H1 (cell line): ENCODE measurements around the gene TRIM58. TPM values are rescaled to one million over a fixed set of nuclear protein-coding genes. Genes with fewer than 3 reads are reported as not detected.

Experiments used
- CTCF ChIA-PET: fragments of 300-600 bp; sonication (Branson Sonifier 250); formaldehyde crosslinking; loops from one replicate; lab custom pipeline; 2021; ENCODE audit not compliant: partially characterized antibody; lab: Charles Lee
- POLR2A ChIA-PET: fragments of 300-600 bp; sonication (Branson Sonifier 250); formaldehyde crosslinking; loops from one replicate; lab custom pipeline; 2021; ENCODE audit warnings: inconsistent platforms; ENCODE audit not compliant: partially characterized antibody; lab: Charles Lee
- DNase-seq, 2 experiments: peaks; one replicate each; pipeline versions ENCODE4 v3.0.0 to v3.0.0-alpha.2; 2010 to 2022; ENCODE audit warnings: low spot score in 2 of 2, low read depth in 1 of 2, mixed read lengths in 1 of 2
- FAIRE-seq: peaks from 2 replicates; lab custom pipeline; 2011; peaks lifted over from hg19 to GRCh38; lab: Jason Lieb, UNC
- H2AFZ ChIP-seq: 2 replicates; pipeline ENCODE4 v1.8.1; 2012; ENCODE audit warnings: low read length, inconsistent platforms
- H2AK5ac ChIP-seq: 2 replicates; pipeline ENCODE4 v1.6.1; 2013; ENCODE audit warnings: low read depth, low read length
- H2BK120ac ChIP-seq: replicated peaks from 2 replicates; pipeline ENCODE3; 2013; ENCODE audit warnings: low read depth, low read length, inconsistent platforms
- H2BK12ac ChIP-seq: 2 replicates; pipeline ENCODE4 v1.6.1; 2013; ENCODE audit warnings: low read depth, low read length
- H2BK15ac ChIP-seq: 2 replicates; pipeline ENCODE4 v1.6.1; 2013; ENCODE audit warnings: low read length
- H2BK20ac ChIP-seq: 2 replicates; pipeline ENCODE4 v1.6.1; 2013; ENCODE audit warnings: low read length
- H2BK5ac ChIP-seq: 2 replicates; pipeline ENCODE4 v1.6.1; 2013; ENCODE audit warnings: low read depth, low read length
- H3K14ac ChIP-seq: 2 replicates; pipeline ENCODE4 v1.6.1; 2013; ENCODE audit warnings: inconsistent platforms; ENCODE audit not compliant: insufficient read length
- H3K18ac ChIP-seq: 2 replicates; pipeline ENCODE4 v1.6.1; 2013; ENCODE audit warnings: low read length; ENCODE audit errors: extremely low read depth
- H3K23ac ChIP-seq: 2 replicates; pipeline ENCODE4 v1.6.1; 2013; ENCODE audit warnings: inconsistent platforms; ENCODE audit not compliant: insufficient read length
- H3K23me2 ChIP-seq: 2 replicates; pipeline ENCODE4 v1.6.1; 2013; ENCODE audit warnings: low read depth, low read length
- H3K27ac ChIP-seq: 2 replicates; pipeline ENCODE4 v1.6.1; 2011; ENCODE audit warnings: low read depth, low read length, inconsistent platforms
- H3K27me3 ChIP-seq, 4 experiments: replicated peaks in 1 of 4; 1 replicate in 1 of 4; 2 replicates in 3 of 4; pipeline versions ENCODE4 v1.6.1 to v1.8.1; 2011 to 2013; ENCODE audit warnings: low read length in 3 of 4, mild to moderate bottlenecking in 3 of 4, inconsistent platforms in 2 of 4, mixed read lengths in 2 of 4, moderate library complexity in 1 of 4; ENCODE audit not compliant: control insufficient read depth in 3 of 4, insufficient read depth in 3 of 4; ENCODE audit errors: extremely low read depth in 1 of 4
- H3K36me3 ChIP-seq, 4 experiments: 2 replicates each; pipeline versions ENCODE4 v1.6.1 to v1.8.1; 2011 to 2013; ENCODE audit warnings: mild to moderate bottlenecking in 4 of 4, low read length in 3 of 4, moderate library complexity in 2 of 4, control low read depth in 1 of 4, inconsistent platforms in 1 of 4; ENCODE audit not compliant: insufficient read depth in 4 of 4, control insufficient read depth in 2 of 4
- H3K4ac ChIP-seq: replicated peaks from 2 replicates; pipeline ENCODE3; 2013; ENCODE audit warnings: low read length, low read depth, mixed read lengths, inconsistent platforms; ENCODE audit not compliant: insufficient read length
- H3K4me1 ChIP-seq, 4 experiments: replicated peaks in 1 of 4; 1 replicate in 1 of 4; 2 replicates in 3 of 4; pipeline versions ENCODE4 v1.6.1 to v1.8.1; 2011 to 2013; ENCODE audit warnings: low read length in 3 of 4, inconsistent platforms in 2 of 4, mixed read lengths in 1 of 4; ENCODE audit not compliant: insufficient read depth in 4 of 4, control insufficient read depth in 3 of 4
- H3K4me2 ChIP-seq, 2 experiments: 2 replicates each; pipeline versions ENCODE4 v1.6.1 to v1.8.1; 2011 to 2013; ENCODE audit warnings: low read depth in 2 of 2, low read length in 2 of 2, control low read depth in 1 of 2, inconsistent platforms in 1 of 2, mild to moderate bottlenecking in 1 of 2; ENCODE audit not compliant: insufficient read depth in 1 of 2
- H3K4me3 ChIP-seq, 4 experiments: fragments of 200-600, 300-600 bp in 1 of 4; sonication (generic), shearing (Covaris generic), sonication (Bioruptor Twin) in 1 of 4; 2 replicates each; pipeline versions ENCODE4 v1.5.1 to v1.8.1; 2011 to 2016; ENCODE audit warnings: low read length in 4 of 4, low read depth in 3 of 4, control low read depth in 2 of 4, inconsistent platforms in 2 of 4, mild to moderate bottlenecking in 2 of 4, mixed read lengths in 1 of 4, moderate library complexity in 1 of 4; ENCODE audit not compliant: insufficient read depth in 2 of 4; ENCODE audit errors: extremely low read depth in 1 of 4
- H3K56ac ChIP-seq: replicated peaks from 2 replicates; pipeline ENCODE3; 2013; ENCODE audit warnings: low read depth, mild to moderate bottlenecking, mixed read lengths, low read length, inconsistent platforms; ENCODE audit not compliant: insufficient read length
- H3K79me1 ChIP-seq: 2 replicates; pipeline ENCODE4 v1.6.1; 2013; ENCODE audit warnings: low read depth, low read length, control low read depth
- H3K79me2 ChIP-seq, 2 experiments: 2 replicates each; pipeline versions ENCODE4 v1.6.1 to v1.8.1; 2012 to 2013; ENCODE audit warnings: low read length in 2 of 2, mild to moderate bottlenecking in 2 of 2, inconsistent platforms in 1 of 2; ENCODE audit not compliant: insufficient read depth in 2 of 2, control insufficient read depth in 1 of 2
- H3K9ac ChIP-seq, 4 experiments: replicated peaks in 1 of 4; 1 replicate in 1 of 4; 2 replicates in 3 of 4; pipeline versions ENCODE4 v1.6.1 to v1.8.1; 2011 to 2013; ENCODE audit warnings: low read depth in 3 of 4, low read length in 3 of 4, control low read depth in 2 of 4, mild to moderate bottlenecking in 2 of 4, moderate library complexity in 2 of 4, inconsistent platforms in 1 of 4; ENCODE audit errors: extremely low read depth in 1 of 4
- H3K9me3 ChIP-seq, 2 experiments: 2 replicates each; pipeline versions ENCODE4 v1.6.1 to v1.8.1; 2012 to 2013; ENCODE audit warnings: mild to moderate bottlenecking in 2 of 2, moderate library complexity in 2 of 2, control low read depth in 1 of 2, inconsistent platforms in 1 of 2, low read depth in 1 of 2, low read length in 1 of 2, mixed read lengths in 1 of 2; ENCODE audit not compliant: insufficient read depth in 2 of 2
- H4K20me1 ChIP-seq, 2 experiments: replicated peaks in 1 of 2; 2 replicates each; pipeline versions ENCODE3 to v1.8.1; 2011 to 2013; ENCODE audit warnings: inconsistent platforms in 2 of 2, low read length in 2 of 2, mild to moderate bottlenecking in 1 of 2; ENCODE audit not compliant: insufficient read depth in 2 of 2, control insufficient read depth in 1 of 2
- H4K5ac ChIP-seq: 2 replicates; pipeline ENCODE4 v1.6.1; 2013; ENCODE audit warnings: low read length, low read depth, mixed read lengths, inconsistent platforms; ENCODE audit not compliant: insufficient read length
- H4K8ac ChIP-seq: 2 replicates; pipeline ENCODE4 v1.8.0; 2013; ENCODE audit warnings: mild to moderate bottlenecking, moderate library complexity, low read length, inconsistent platforms; ENCODE audit not compliant: insufficient read depth; ENCODE audit errors: extremely low read depth
- H4K91ac ChIP-seq: replicated peaks from 2 replicates; pipeline ENCODE3; 2013; ENCODE audit warnings: low read length, mixed read lengths, inconsistent platforms; ENCODE audit not compliant: insufficient read length
- JUN ChIP-seq: IDR thresholded peaks from 2 replicates; pipeline ENCODE4 v1.6.1; 2011; ENCODE audit warnings: low read depth, mild to moderate bottlenecking, improper control_type of control experiment, low read length
- NANOG ChIP-seq: IDR thresholded peaks from 2 replicates; pipeline ENCODE4 v1.6.1; 2011; ENCODE audit warnings: low read length, low read depth, mild to moderate bottlenecking, inconsistent platforms; ENCODE audit not compliant: insufficient read depth, poor library complexity, severe bottlenecking
- TCF12 ChIP-seq: IDR thresholded peaks from 2 replicates; pipeline ENCODE4 v1.6.1; 2011; ENCODE audit warnings: low read depth, mild to moderate bottlenecking, low read length
- WGBS, 2 experiments: shearing (Covaris generic) in 1 of 2; methylation state at CpG; one replicate each; pipeline versions ENCODE4 v1.1.6 to v1.1.7; 2013 to 2015; ENCODE audit warnings: low lambda C conversion rate in 2 of 2, mixed read lengths in 2 of 2, inconsistent platforms in 1 of 2, low coverage in 1 of 2, missing lambda C conversion rate in 1 of 2; ENCODE audit not compliant: insufficient replicate concordance in 2 of 2, insufficient coverage in 1 of 2, insufficient read length in 1 of 2; ENCODE audit errors: extremely low coverage in 1 of 2, missing lambda C conversion rate in 1 of 2; 5-methylcytosine and 5-hydroxymethylcytosine counted together
- polyA plus RNA-seq, 7 experiments: library from polyadenylated mRNA; depleted of rRNA in 3 of 7; stranded (reverse) in 5 of 7; unstranded in 2 of 7; fragments of >200 nt in 5 of 7; fragments of 200-250 nt in 2 of 7; gene quantifications; 1 replicate in 5 of 7; 2 replicates in 1 of 7; 4 replicates in 1 of 7; pipeline versions ENCODE4 v1.2.1 to v1.2.3, GENCODE V29; 2011 to 2013; ENCODE audit warnings: missing spikeins in 2 of 7, mixed read lengths in 2 of 7
- total RNA-seq: library from RNA; stranded (reverse); fragmentation: NEBNext Ultra II Directional; extraction: Animal tissue kit (Norgen Biotek cat#: 25700); gene quantifications from 2 replicates; pipeline ENCODE4 v1.2.1, GENCODE V29; 2021

The TRIM58 gene
- total and polyA plus RNA-seq, 2 of the 8 experiments (the other 6 are each of a cell fraction or from before 2014, with no cell fraction given): 2.8 TPM; not detected in 1

DNA sequence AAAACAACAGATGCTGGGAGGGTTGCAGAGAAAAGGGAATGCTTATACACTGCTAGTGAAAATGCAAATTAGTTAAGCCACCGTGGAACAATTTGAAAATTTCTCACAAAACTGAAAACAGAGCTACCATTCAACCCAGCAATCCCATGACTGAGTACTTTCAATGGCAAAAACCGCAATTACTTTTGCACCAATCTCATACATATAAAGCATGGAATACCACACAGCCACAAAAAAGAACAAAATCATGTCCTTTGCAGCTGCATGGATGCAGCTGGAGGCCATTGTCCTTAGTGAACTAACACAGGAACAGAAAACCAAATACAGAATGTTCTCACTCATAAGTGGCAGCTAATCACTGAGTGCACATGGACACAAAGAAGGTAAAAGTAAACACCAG is 56.8 kb downstream of the TRIM58 start:
- Histone ChIP-seq H3K4me1 (no peaks in the 10 kb centered on the region), H3K23me2 (no peaks in the 10 kb centered on the region), H4K8ac (no peak overlapping the region), H2AK5ac (no peak overlapping the region), H4K20me1 (no peaks in the 10 kb centered on the region), H2AFZ (no peak overlapping the region), H2BK20ac (no peak overlapping the region), H3K4ac (no peak overlapping the region), H2BK15ac (no peak overlapping the region), H3K23ac (no peak overlapping the region), H3K27me3 (no peaks in the 10 kb centered on the region), H3K79me1 (no peaks in the 10 kb centered on the region), H3K9me3 (peaks cover 45 to 51% of the 10 kb centered on the region in 2 experiments), H3K56ac (no peak overlapping the region), H3K36me3 (no peaks in the 10 kb centered on the region), H3K27ac (no peak overlapping the region), H3K9ac (no peak overlapping the region), H2BK5ac (no peak overlapping the region), H3K18ac (no peak overlapping the region), H2BK12ac (no peak overlapping the region), H4K91ac (no peak overlapping the region), H3K4me2 (no peak overlapping the region), H3K79me2 (no peaks in the 10 kb centered on the region), H4K5ac (no peak overlapping the region), H3K4me3 (no peak overlapping the region), H3K14ac (no peak overlapping the region), H2BK120ac (no peak overlapping the region)
- DNase-seq (no peak), FAIRE-seq (no peak)
- ChIA-PET CTCF (interaction anchor here (1.0 kb wide), 1 partner anchor 22 kb away, joined by 3 read pairs; no protein-coding TSS in a partner anchor), POLR2A (no interaction called here)
- no peak for TF ChIP-seq NANOG
- no peak for TF ChIP-seq TCF12
- no peak for TF ChIP-seq JUN
- 62% methylated on average over 2 of the region's 2 CpGs; no CpG with 5 or more reads in 1 of the 2 experiments for WGBS, 2 experiments
